Thyroid gland (tissue), 4 donors: ENCODE measurements around the gene TMEM81.

Source experiments
- CTCF ChIP-seq, 6 experiments: fragments of 200-600 bp in 3 of 6; fragments of 450-650 bp in 3 of 6; sonication (generic) in 3 of 6; IDR thresholded peaks; one replicate each; pipeline ENCODE4 v1.5.1; 2016 to 2019; ENCODE audit warnings: antibody characterized with exemption in 6 of 6, mild to moderate bottlenecking in 2 of 6, inconsistent platforms in 1 of 6, moderate library complexity in 1 of 6
- POLR2A ChIP-seq, 2 donors: fragments of 450-650 bp; IDR thresholded peaks; one replicate each; pipeline ENCODE4 v1.6.1; 2017; ENCODE audit warnings: antibody characterized with exemption in 2 of 2, mild to moderate bottlenecking in 2 of 2, moderate library complexity in 1 of 2

GRCh38 chr1:205044741-205045140, 39.5 kb downstream of the TMEM81 start:
- TF ChIP-seq CTCF (IDR thresholded peaks at IDR 0.05): no peak
- no peak for TF ChIP-seq POLR2A (IDR thresholded peaks at IDR 0.05)
